GM12878 (cell line): ENCODE measurements around the gene KCNAB3. TPM values are rescaled to one million over a fixed set of nuclear protein-coding genes. Genes with fewer than 3 reads are reported as not detected.

Experiments used
- ATAC-seq: fragments of 200-7000 bp; cut with Tn5 transposase; 3 replicates; pipeline ENCODE4 v1.9.1; 2020; ENCODE audit warnings: mild to moderate bottlenecking, moderate library complexity
- BruUV-seq: library from RNA; stranded (reverse); fragments of 400-500 nt; replicated peaks from 2 replicates; lab custom pipeline; 2021; lab: Mats Ljungman, UMichigan
- CTCF ChIA-PET: fragments of 300-600 bp; sonication (Branson Sonifier 250); formaldehyde crosslinking; extraction: SDS; loops from one replicate; lab custom pipeline; 2021; ENCODE audit warnings: inconsistent platforms; lab: Yijun Ruan, JAX
- POLR2A ChIA-PET: fragments of 350-600 bp; formaldehyde crosslinking; extraction: SDS; loops from one replicate; lab custom pipeline; 2021; ENCODE audit warnings: inconsistent platforms; lab: Charles Lee
- RAD21 ChIA-PET: fragments of 300-600 bp; sonication (Branson Sonifier 250); formaldehyde crosslinking; loops from one replicate; lab custom pipeline; 2023; ENCODE audit warnings: antibody characterized with exemption; ENCODE audit not compliant: unreplicated experiment; lab: Charles Lee
- SMC1A ChIA-PET: fragments of 300-600 bp; sonication (Branson Sonifier 250); formaldehyde crosslinking; loops from one replicate; lab custom pipeline; 2023; ENCODE audit not compliant: unreplicated experiment, uncharacterized antibody; lab: Charles Lee
- DNase-seq: peaks from one replicate; pipeline ENCODE4 v3.0.0-alpha.2; 2011; ENCODE audit warnings: low read depth, low spot score
- FAIRE-seq: peaks from 3 replicates; lab custom pipeline; 2011; peaks lifted over from hg19 to GRCh38; lab: Jason Lieb, UNC
- H2AFZ ChIP-seq: 2 replicates; pipeline ENCODE4 v1.6.0; 2011; ENCODE audit warnings: low read depth, low read length, control low read depth; ENCODE audit not compliant: control insufficient read depth
- H3K27ac ChIP-seq: 2 replicates; pipeline ENCODE4 v1.5.1; 2011; ENCODE audit warnings: control low read depth; ENCODE audit not compliant: control insufficient read depth, insufficient read depth
- H3K27me3 ChIP-seq, 2 experiments: replicated peaks in 1 of 2; 2 replicates each; pipeline versions ENCODE4 v1.6.0 to v1.6.1; 2011; ENCODE audit warnings: low read length in 1 of 2; ENCODE audit not compliant: control insufficient read depth in 2 of 2, insufficient read depth in 2 of 2
- H3K36me3 ChIP-seq, 2 experiments: 2 replicates each; pipeline ENCODE4 v1.5.1; 2011; ENCODE audit warnings: low read length in 1 of 2; ENCODE audit not compliant: control insufficient read depth in 2 of 2, insufficient read depth in 2 of 2
- H3K4me1 ChIP-seq: 2 replicates; pipeline ENCODE4 v1.6.1; 2011; ENCODE audit warnings: mild to moderate bottlenecking, low read length, moderate library complexity, mixed read lengths; ENCODE audit not compliant: control insufficient read depth, insufficient read depth
- H3K4me2 ChIP-seq: 2 replicates; pipeline ENCODE4 v1.6.0; 2011; ENCODE audit warnings: control low read depth; ENCODE audit not compliant: control insufficient read depth, insufficient read depth
- H3K4me3 ChIP-seq: fragments of 200-600 bp; sonication (generic); 2 replicates; pipeline ENCODE4 v1.5.1; 2016
- H3K79me2 ChIP-seq: 2 replicates; pipeline ENCODE4 v1.6.0; 2011; ENCODE audit warnings: low read length; ENCODE audit not compliant: control insufficient read depth, insufficient read depth
- H3K9ac ChIP-seq: 2 replicates; pipeline ENCODE4 v1.8.0; 2011; ENCODE audit warnings: low read length, control low read depth, mixed read lengths; ENCODE audit not compliant: control insufficient read depth, insufficient read depth
- H3K9me3 ChIP-seq: replicated peaks from 3 replicates; pipeline ENCODE4 v1.5.1; 2011; ENCODE audit warnings: mild to moderate bottlenecking, low read length; ENCODE audit not compliant: control insufficient read depth, insufficient read depth
- H4K20me1 ChIP-seq: 2 replicates; pipeline ENCODE4 v1.6.0; 2011; ENCODE audit not compliant: control insufficient read depth, insufficient read depth
- BACH1 ChIP-seq: fragments of 450-650 bp; IDR thresholded peaks from 2 replicates; pipeline ENCODE4 v1.6.1; 2017; ENCODE audit warnings: mild to moderate bottlenecking, borderline replicate concordance
- CBFB ChIP-seq: IDR thresholded peaks from 2 replicates; pipeline ENCODE4 v1.6.1; 2016; ENCODE audit warnings: antibody characterized with exemption, low read depth
- CHD4 ChIP-seq: fragments of 200-600 bp; sonication (generic); IDR thresholded peaks from 2 replicates; pipeline ENCODE4 v1.6.1; 2016; ENCODE audit warnings: mild to moderate bottlenecking
- CREM ChIP-seq: IDR thresholded peaks from 2 replicates; pipeline ENCODE4 v1.6.1; 2014; ENCODE audit warnings: antibody characterized with exemption, low read depth
- CTCF ChIP-seq, 3 experiments: IDR thresholded peaks in 2 of 3; conservative IDR thresholded peaks in 1 of 3; 2 replicates each; pipeline ENCODE4 v1.5.1; 2011; ENCODE audit warnings: low read depth in 3 of 3, low read length in 3 of 3, mild to moderate bottlenecking in 3 of 3, control low read depth in 2 of 3, moderate library complexity in 2 of 3, inconsistent platforms in 1 of 3, mixed read lengths in 1 of 3; ENCODE audit not compliant: control insufficient read depth in 2 of 3, insufficient read depth in 1 of 3; ENCODE audit errors: extremely low read depth in 1 of 3
- HSF1 ChIP-seq: fragments of 150-350 bp; IDR thresholded peaks from 2 replicates; pipeline ENCODE4 v1.6.1; 2014; ENCODE audit warnings: mild to moderate bottlenecking, low read depth, low read length
- MLLT1 ChIP-seq: fragments of 450-650 bp; IDR thresholded peaks from 2 replicates; pipeline ENCODE4 v1.6.1; 2016; ENCODE audit warnings: mild to moderate bottlenecking
- NRF1 ChIP-seq: conservative IDR thresholded peaks from 2 replicates; pipeline ENCODE4 v1.6.1; 2011; ENCODE audit warnings: mild to moderate bottlenecking, low read depth, low read length, improper control_type of control experiment
- PAX8 ChIP-seq: fragments of 450-650 bp; IDR thresholded peaks from 2 replicates; pipeline ENCODE4 v1.6.1; 2017; ENCODE audit warnings: mild to moderate bottlenecking, moderate library complexity
- PBX3 ChIP-seq: IDR thresholded peaks from 2 replicates; pipeline ENCODE4 v1.6.1; 2011; ENCODE audit warnings: mild to moderate bottlenecking, low read depth, low read length, moderate library complexity; ENCODE audit not compliant: insufficient replicate concordance
- POU2F2 ChIP-seq: IDR thresholded peaks from 3 replicates; pipeline ENCODE4 v1.6.1; 2011; ENCODE audit warnings: low read depth, mild to moderate bottlenecking, low read length, borderline replicate concordance
- RAD21 ChIP-seq: IDR thresholded peaks from 2 replicates; pipeline ENCODE4 v1.6.1; 2011; ENCODE audit warnings: mild to moderate bottlenecking, low read depth, low read length, moderate library complexity; ENCODE audit not compliant: insufficient read depth
- RUNX3 ChIP-seq: IDR thresholded peaks from 2 replicates; pipeline ENCODE4 v1.6.1; 2012; ENCODE audit warnings: low read length, inconsistent platforms
- SMARCA5 ChIP-seq: fragments of 450-650 bp; IDR thresholded peaks from 2 replicates; pipeline ENCODE4 v1.6.1; 2017; ENCODE audit warnings: mild to moderate bottlenecking
- TARDBP ChIP-seq: IDR thresholded peaks from 2 replicates; pipeline ENCODE4 v1.6.1; 2016; ENCODE audit warnings: borderline replicate concordance
- TBL1XR1 ChIP-seq: IDR thresholded peaks from 2 replicates; pipeline ENCODE4 v1.6.1; 2012; ENCODE audit warnings: low read depth, low read length, improper control_type of control experiment
- WGBS: methylation state at CpG from one replicate; pipeline ENCODE4 v1.1.6; 2016; ENCODE audit warnings: low lambda C conversion rate; ENCODE audit not compliant: insufficient replicate concordance, insufficient coverage; ENCODE audit errors: missing lambda C conversion rate; 5-methylcytosine and 5-hydroxymethylcytosine counted together
- in situ Hi-C: fragments of 300-500 bp; cut with MboI; formaldehyde crosslinking; loops from 9 replicates; pipeline ENCODE4 v1.14.3; 2018; ENCODE audit warnings: mixed read lengths
- intact Hi-C: fragments of 100-400 bp; cut with micrococcal nuclease; formaldehyde crosslinking; loops from one replicate; pipeline ENCODE4 v1.14.2; 2022; ENCODE audit not compliant: unreplicated experiment
- polyA plus RNA-seq, 11 experiments: library from polyadenylated mRNA; depleted of rRNA in 4 of 11; unstranded in 6 of 11; stranded (reverse) in 5 of 11; fragments of >200 nt; fragmentation: Nextera tagmentation in 4 of 11; fragmentation: Illumina TruSeq in 1 of 11; extraction: Ambion mirVana in 4 of 11; extraction: Trizol in 1 of 11; gene quantifications; 1 replicate in 1 of 11; 2 replicates in 10 of 11; pipeline versions ENCODE4 v1.2.1 to v1.2.3, GENCODE V29; 2011 to 2016; ENCODE audit warnings: inconsistent platforms in 2 of 11, missing spikeins in 2 of 11, low read depth in 1 of 11
- total RNA-seq, 4 experiments: library from RNA; depleted of rRNA in 3 of 4; stranded (reverse); fragments of >200 nt in 3 of 4; fragmentation: Illumina TruSeq in 1 of 4; extraction: Trizol in 1 of 4; gene quantifications; 2 replicates each; pipeline versions ENCODE4 v1.2.1 to v1.2.3, GENCODE V29; 2013 to 2021

Gene KCNAB3
- total and polyA plus RNA-seq, 10 of the 15 experiments (the other 5 are each of a cell fraction or from before 2014, with no cell fraction given) = 0.22 to 7.9 (median 1.8) TPM

GRCh38 chr17:7971651-7972050 lies 42.0 kb upstream of the KCNAB3 start (continued):
- TF ChIP-seq RUNX3 = no peak

GRCh38 chr17:7969433-7969832 lies 39.8 kb upstream of the KCNAB3 start:
- no peaks in the 10 kb centered on the region for H3K36me3 ChIP-seq
- H3K4me2 ChIP-seq = no peak overlapping the region
- BruUV-seq = no TSS peak
- H3K79me2 ChIP-seq = no peaks in the 10 kb centered on the region
- H3K27me3 ChIP-seq = no peaks in the 10 kb centered on the region
- in situ Hi-C loops = no loop called here
- ChIA-PET POLR2A (interaction anchor here (0.7 kb wide), 1 partner anchor 131 kb away, joined by 3 read pairs; no protein-coding TSS in a partner anchor), CTCF (no interaction called here), SMC1A (interaction anchor here (1.1 kb wide), 1 partner anchor 100 kb away, joined by 3 read pairs; no protein-coding TSS in a partner anchor), RAD21 (no interaction called here)
- peaks cover under 1% of the 10 kb centered on the region; the same call in 1 of the 3 replicates for H3K9me3 ChIP-seq
- H3K4me3 ChIP-seq = no peak overlapping the region
- DNase-seq (no peak), ATAC-seq (no peak), FAIRE-seq (no peak)
- H3K27ac ChIP-seq = no peak overlapping the region
- no peak overlapping the region for H2AFZ ChIP-seq
- H4K20me1 ChIP-seq = no peaks in the 10 kb centered on the region
- H3K4me1 ChIP-seq = no peaks in the 10 kb centered on the region
- intact Hi-C loops = no loop called here
- 66% methylated on average over 6 of the region's 6 CpGs for WGBS
- no peak overlapping the region for H3K9ac ChIP-seq
- TF ChIP-seq POU2F2 (no peak), CREM (no peak), CBFB (no peak), PAX8 (no peak), MLLT1 (no peak), CHD4 (no peak), RAD21 (no peak), SMARCA5 (no peak), NRF1 (no peak), CTCF (IDR thresholded peaks at IDR 0.05 in 2 of 3, conservative IDR thresholded peaks at IDR 0.05 in 1 of 3; ENCODE audit: control insufficient read depth in 2 of 3, extremely low read depth in 1 of 3, insufficient read depth in 1 of 3, low read depth in 3 of 3, low read length in 3 of 3) (no peak), TARDBP (no peak), HSF1 (no peak), PBX3 (no peak), TBL1XR1 (no peak), BACH1 (no peak)
